Measurements from ENCODE around the gene TCP11X2.
"Not testable (repeated sequence)": the region's sequence is repeated elsewhere in the genome, so short reads cannot be mapped to it uniquely, and the experiment has no call there.

The TCP11X2 gene

DNA sequence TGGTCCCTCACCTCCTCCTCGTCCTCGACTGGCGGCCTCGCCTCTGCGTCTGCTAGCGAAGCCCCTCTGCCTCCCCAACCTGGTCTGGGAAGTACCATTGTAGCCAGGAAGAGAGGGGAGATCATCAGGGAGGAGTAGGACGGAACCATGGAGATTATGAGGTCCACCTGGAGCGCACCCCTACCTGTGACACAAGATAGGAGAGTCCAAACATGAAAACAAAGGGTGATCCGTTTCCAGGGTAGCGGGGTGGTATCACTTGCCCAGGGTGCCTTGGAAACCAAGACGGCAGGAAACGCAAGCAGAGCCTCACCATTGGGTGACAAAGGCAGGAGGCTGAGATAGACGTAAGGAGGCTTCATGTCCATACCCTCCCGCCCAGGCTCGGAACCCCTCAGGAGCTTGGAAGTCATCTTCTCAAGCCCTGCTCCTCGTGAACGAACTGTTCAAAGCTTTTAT, at the start of gene TCP11X2:
Gene TCP11X2 (minus strand): TSS at position 51 of the 459 bp plus-strand sequence.
- DNase-seq: not testable (repeated sequence)

DNA sequence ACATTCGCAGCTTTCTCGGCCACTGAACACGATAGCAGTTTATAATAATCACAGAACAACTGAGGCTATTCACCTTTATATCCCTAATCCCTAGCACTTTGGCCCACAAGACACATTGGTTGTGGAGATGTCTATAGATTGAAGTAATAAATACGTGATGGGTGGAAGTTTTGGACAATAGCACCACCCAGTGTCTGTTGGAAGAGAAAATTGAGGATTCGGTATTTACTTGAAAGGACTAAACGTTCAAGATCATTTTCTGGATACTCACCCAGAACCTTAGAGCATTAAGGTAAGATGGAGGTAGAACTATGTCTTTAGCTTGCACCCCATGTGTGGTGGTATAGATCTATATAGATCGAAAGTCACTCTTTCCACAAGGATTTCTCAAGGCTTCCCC, 45.7 kb upstream of the TCP11X2 start:
- peak; percentile 20 for DNase-seq

DNA sequence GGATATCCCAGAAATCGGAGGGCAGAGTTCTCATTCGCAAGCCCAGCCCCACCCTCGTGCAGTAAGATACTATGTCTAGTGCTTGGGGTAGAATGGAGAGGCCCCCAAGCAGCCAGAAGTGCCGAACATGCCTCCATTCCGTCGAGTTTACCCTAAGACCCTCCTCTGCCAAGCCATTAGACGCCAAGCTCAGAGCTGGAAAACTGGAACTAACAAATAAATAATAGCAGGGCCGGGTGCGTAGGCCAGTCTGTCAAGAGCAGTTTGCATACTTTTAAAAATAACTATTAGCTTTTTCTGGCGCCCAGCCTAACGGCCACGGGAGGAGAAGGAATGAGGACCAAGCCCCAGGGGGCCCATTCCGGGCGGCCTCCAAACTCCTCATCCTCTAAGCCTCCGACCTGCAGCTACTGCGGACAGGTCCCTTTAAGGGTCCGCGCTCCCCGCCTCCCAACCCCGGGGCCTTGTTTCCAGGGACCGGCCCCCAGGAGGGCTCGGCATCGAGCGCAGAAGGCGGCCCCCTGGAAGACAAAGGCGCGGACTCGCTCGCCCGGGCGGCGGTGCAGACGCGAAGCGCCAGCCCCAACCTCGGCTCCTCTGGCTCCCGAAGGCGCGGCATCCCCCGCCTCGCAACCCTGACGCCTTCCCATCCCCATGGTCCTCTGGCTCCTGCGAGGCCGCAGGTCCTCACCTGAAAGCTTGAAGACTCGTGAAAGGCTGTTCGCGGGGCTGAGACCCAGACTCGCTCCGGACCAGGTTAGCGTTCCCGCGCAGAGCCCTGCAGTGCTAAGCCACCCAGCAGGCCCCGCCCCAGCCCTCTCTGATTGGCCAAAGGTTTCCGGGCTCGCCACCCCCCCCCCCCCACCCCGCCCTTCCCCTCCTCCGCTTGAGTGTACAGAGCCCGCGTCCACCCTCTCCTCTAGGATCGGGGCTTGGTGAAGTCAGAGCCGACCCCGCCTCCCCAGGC, 44.6 kb upstream of the TCP11X2 start, which contains the start of gene TMSB15A:
Gene TMSB15A (minus strand): TSS at position 765 of the 967 bp plus-strand sequence.
- DNase-seq: no peak

DNA sequence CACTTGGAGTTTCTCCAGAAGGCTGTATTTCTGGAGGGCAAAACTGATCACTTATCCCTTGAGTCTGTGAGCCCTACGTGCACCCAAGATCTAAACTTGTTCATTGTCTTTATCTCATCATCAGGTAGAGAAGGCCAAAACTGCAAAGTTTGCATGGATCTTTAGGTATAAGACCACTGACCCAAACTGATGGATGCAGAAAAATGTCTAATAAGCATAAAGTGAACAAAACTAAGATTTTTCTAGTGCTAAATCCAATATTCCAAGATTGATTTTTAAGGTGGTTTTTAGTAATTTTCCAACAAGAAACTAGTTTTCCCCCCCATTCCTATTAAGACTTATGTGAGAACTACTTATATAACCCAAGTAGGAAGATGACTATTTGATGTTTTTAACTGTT, 42.9 kb upstream of the TCP11X2 start:
- DNase-seq: no peak

DNA sequence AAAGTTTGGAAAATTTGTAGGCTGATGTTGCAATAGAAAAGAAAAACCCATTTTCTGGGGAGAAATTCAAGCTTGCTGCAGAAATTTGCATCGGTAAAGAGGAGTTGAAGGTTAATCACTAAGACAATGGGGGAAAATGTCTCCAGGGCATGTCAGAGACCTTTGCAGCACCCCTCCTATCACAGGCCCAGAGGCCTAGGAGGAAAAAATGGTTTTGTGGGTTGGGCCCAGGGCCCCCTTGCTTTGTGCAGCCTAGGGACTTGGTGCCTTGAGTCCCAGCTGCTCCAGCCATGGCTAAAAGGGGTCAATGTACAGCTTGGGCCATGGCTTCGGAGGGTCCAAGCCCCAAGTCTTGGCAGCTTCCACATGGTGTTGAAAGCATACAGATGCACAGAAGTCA, 27.1 kb upstream of the TCP11X2 start:
- no peak for DNase-seq

DNA sequence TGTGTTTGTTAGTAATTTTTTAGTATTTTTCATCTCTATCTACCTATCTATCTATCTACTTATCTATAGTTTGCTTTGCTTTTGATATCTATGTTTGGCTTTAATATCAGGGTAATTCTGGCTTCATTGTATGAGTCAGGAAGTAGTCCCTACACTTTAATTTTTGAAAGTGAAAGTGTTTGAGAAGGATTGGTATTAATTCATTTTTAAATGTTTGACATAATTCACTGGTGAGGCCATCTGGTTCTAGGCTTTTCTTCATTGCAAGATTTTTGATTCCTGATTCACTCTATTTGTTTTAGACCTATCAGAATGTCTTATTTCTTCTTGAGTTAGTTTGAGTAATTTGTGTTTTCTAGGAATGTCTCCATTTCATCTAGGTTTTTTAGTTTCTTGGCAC, 20.2 kb upstream of the TCP11X2 start:
- DNase-seq: no peak

DNA sequence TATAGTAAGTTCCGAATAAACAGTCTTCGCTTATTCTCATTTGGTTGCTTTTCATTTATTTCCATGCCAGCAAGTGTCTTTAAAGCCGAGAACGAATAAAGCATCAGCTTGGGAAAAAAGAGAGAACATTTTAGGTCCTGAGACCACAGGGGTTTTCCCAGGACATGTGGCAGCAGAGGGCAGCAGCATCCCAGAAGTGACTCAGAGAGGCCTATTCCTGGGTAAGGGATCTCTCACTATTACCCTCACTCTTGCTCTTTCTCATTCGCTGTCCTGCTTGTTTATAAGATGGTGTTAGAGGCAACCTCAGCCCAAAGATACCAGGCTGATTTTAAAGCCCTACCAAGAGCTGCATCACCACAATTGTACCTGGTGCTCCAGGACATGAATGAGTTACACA, 7.2 kb upstream of the TCP11X2 start:
- DNase-seq: not testable (repeated sequence)

DNA sequence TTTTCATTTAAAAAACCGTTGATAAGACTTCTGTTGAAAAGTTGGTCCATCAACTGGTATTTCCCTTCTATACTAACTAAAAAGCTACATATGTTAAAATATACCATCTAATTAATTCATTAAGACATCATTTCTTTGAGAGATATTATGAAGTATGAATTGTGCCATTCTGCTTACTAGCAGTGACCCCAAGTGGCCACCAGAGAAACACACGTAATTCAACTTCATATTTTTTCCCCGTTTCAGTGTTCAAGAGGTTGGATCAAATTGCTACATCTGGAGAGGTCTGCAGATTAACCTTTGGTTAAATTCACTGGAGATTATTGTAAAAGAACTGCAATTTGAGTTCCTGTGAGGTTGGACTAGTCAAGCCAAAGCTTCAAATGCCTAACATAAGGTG, 1.4 kb downstream of the TCP11X2 start:
- DNase-seq: not testable (repeated sequence)

DNA sequence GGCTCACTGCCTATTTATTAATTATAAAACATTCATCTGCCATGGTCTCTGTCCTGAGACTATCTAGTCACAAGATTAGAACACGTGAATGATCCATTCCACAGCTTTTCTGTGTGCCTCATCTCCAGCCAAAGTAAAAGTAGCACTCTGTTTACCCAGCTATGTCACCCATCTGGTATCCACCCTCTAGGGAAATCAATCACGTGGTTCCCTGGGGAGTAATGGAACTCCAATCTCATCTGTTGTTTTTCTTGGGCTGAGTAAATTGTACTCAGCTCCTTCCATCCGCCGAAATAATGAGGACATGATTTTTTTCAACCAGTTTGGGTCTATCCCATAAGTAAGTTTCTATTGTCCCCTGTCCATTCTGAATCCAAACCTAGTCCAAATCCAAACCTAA, 13.0 kb downstream of the TCP11X2 start:
- not testable (repeated sequence) for DNase-seq

DNA sequence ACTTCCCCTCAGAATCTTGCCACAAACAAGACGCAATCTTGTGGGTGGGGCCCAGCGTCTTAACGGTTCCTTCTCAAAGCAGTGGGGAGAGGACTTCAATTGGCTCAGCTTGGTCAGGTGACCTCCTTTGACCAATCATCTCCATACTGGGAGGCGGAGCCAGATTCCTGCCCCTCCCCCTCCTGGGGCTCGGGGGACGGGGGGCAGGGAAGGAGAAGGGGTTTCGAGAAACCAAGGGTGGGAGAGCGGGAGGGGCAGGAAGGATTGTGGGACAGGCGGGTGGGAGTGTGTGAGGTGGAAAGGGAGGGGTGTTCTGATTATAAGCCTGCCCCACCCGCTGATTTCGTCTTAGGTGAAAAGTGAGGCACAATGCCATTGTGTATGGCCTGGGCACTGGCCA, 31.7 kb downstream of the TCP11X2 start, which contains the start of gene NXF2B:
Gene NXF2B (minus strand): TSS at position 101 of the 400 bp plus-strand sequence. CDS start 59,972 bp downstream, outside the sequence.
- not testable (repeated sequence) for DNase-seq

DNA sequence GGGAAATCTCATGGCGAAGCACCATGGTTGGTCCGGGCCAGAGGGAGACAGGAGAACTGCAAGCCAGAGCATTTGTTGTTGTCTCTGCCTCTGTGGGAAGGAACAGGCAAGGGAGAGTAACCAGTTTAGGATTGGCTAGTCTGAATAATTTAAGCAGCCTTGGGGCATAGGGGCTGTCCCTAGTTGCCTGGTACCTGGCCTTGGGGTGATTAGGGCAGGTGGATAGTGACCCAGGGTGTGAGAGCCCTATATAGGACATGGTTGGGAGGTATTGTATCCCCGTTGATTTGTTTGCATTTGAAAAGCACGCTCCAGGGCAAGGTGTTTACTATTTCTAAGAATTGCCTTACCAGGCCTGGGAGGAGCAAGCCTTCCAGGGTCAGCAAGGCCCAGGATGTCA, 57.1 kb downstream of the TCP11X2 start:
- DNase-seq: not testable (repeated sequence)
